Fibroblast of skin of right quadriceps (primary cell): Measurements from ENCODE around the gene DSTYK.
"Not testable (repeated sequence)": the region's sequence is repeated elsewhere in the genome, so short reads cannot be mapped to it uniquely, and the experiment has no call there.

Experiments used
- DNase-seq: peaks from one replicate; pipeline ENCODE4 v3.0.0-alpha.2; 2013

DSTYK gene

GRCh38 chr1:205241366-205242030, 30.0 kb upstream of the DSTYK start:
- DNase-seq: no peak

GRCh38 chr1:205240569-205240968, 29.1 kb upstream of the DSTYK start:
- DNase-seq: no peak

GRCh38 chr1:205240118-205240517, 28.6 kb upstream of the DSTYK start:
- DNase-seq: no peak

- no peak for DNase-seq
Observed at GRCh38 chr1:205239078-205239477, 27.6 kb upstream of the DSTYK start.

GRCh38 chr1:205237526-205238484, 26.3 kb upstream of the DSTYK start:
- DNase-seq: no peak

- no peak for DNase-seq
Observed at GRCh38 chr1:205236951-205237475, 25.5 kb upstream of the DSTYK start.

GRCh38 chr1:205236526-205236925, 25.0 kb upstream of the DSTYK start:
- DNase-seq: no peak

- no peak for DNase-seq
Observed at GRCh38 chr1:205235951-205236350, 24.4 kb upstream of the DSTYK start.

GRCh38 chr1:205233986-205234385, 22.5 kb upstream of the DSTYK start:
- DNase-seq: not testable (repeated sequence)

- no peak for DNase-seq
Observed at GRCh38 chr1:205232945-205233397, 21.5 kb upstream of the DSTYK start.

GRCh38 chr1:205232127-205232820, 20.8 kb upstream of the DSTYK start:
- DNase-seq: no peak

GRCh38 chr1:205230982-205231381, 19.5 kb upstream of the DSTYK start:
- DNase-seq: no peak

GRCh38 chr1:205229916-205230700, 18.6 kb upstream of the DSTYK start:
- DNase-seq: no peak

GRCh38 chr1:205229399-205229871, 17.9 kb upstream of the DSTYK start:
- peak; percentile 37 for DNase-seq

- no peak for DNase-seq
Observed at GRCh38 chr1:205228093-205228521, 16.6 kb upstream of the DSTYK start.

GRCh38 chr1:205227584-205228013, 16.1 kb upstream of the DSTYK start, which contains the start of gene TMCC2:
TMCC2 (plus strand) TSS chr1:205227946; CDS start chr1:205228565, 619 bp downstream.
- DNase-seq: peak; percentile 92

- peak; percentile 64 for DNase-seq
Observed at GRCh38 chr1:205226868-205227583, 15.5 kb upstream of the DSTYK start.

GRCh38 chr1:205225901-205226765, 14.6 kb upstream of the DSTYK start:
- DNase-seq: peak; percentile 83

- no peak for DNase-seq
Observed at GRCh38 chr1:205224736-205225135, 13.2 kb upstream of the DSTYK start.

GRCh38 chr1:205220421-205220820, 8.9 kb upstream of the DSTYK start:
- no peak for DNase-seq
